Loucy (cell line): ENCODE measurements around the gene ADAMTS12.

Source experiments
- CTCF ChIP-seq: fragments of 200-600 bp; sonication (generic); conservative IDR thresholded peaks from 2 replicates; pipeline ENCODE4 v1.5.1; 2014; ENCODE audit warnings: mild to moderate bottlenecking, antibody characterized with exemption, low read length
- EZH2phosphoT487 ChIP-seq: fragments of 200-600 bp; IDR thresholded peaks from 2 replicates; pipeline ENCODE4 v1.6.1; 2018; ENCODE audit warnings: antibody characterized with exemption, mild to moderate bottlenecking, moderate library complexity, borderline replicate concordance

DNA sequence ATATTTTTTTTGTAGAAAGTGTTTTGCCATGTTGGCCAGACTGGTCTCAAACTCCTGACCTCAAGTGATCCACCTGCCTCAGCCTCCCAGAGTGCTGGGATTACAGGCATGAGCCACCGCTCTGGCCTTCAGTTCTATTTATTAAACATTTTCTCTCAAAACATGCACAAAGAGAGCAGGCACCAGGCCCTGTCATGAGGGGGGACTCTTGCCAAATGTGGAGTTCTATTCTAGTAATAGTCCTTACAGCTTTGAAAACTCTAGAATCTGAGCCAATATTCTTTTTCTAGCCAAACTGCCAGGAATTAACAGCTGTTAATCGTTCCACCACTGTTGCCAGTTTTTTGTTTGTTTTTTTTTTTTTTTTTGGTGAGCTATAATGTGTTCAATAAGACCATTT lies 326.5 kb downstream of the ADAMTS12 start:
- TF ChIP-seq CTCF (no peak), EZH2phosphoT487 (no peak)
